OCI-LY7 (cell line): ENCODE measurements around the gene ZBTB1. TPM values are rescaled to one million over a fixed set of nuclear protein-coding genes. Genes with fewer than 3 reads are reported as not detected.

ENCODE experiments used
- BruUV-seq: library from RNA; stranded (reverse); fragments of 400-500 nt; replicated peaks from 2 replicates; lab custom pipeline; 2021; lab: Mats Ljungman, UMichigan
- CTCF ChIA-PET: fragments of 300-600 bp; sonication (Branson Sonifier 250); formaldehyde crosslinking; loops from one replicate; lab custom pipeline; 2022; ENCODE audit warnings: antibody characterized with exemption; ENCODE audit not compliant: unreplicated experiment; lab: Charles Lee
- POLR2A ChIA-PET: fragments of 300-600 bp; sonication (Branson Sonifier 250); formaldehyde crosslinking; loops from one replicate; lab custom pipeline; 2022; ENCODE audit warnings: antibody characterized with exemption; lab: Charles Lee
- DNase-seq: peaks from one replicate; pipeline ENCODE4 v3.0.0-alpha.2; 2015; ENCODE audit warnings: low spot score
- H2AFZ ChIP-seq: fragments of 200-600 bp; sonication (generic), shearing (Covaris generic); 2 replicates; pipeline ENCODE4 v1.6.1; 2014; ENCODE audit warnings: mild to moderate bottlenecking, antibody characterized with exemption, low read length, moderate library complexity
- H3K27ac ChIP-seq: fragments of 200-600 bp; sonication (generic); 2 replicates; pipeline ENCODE4 v1.5.1; 2014; ENCODE audit warnings: mixed run types, low read depth, mild to moderate bottlenecking, moderate library complexity, low read length, inconsistent platforms; ENCODE audit not compliant: poor library complexity, severe bottlenecking
- H3K36me3 ChIP-seq: fragments of 200-600 bp; sonication (generic); 2 replicates; pipeline ENCODE4 v1.6.1; 2014; ENCODE audit warnings: mild to moderate bottlenecking, antibody characterized with exemption, low read length, moderate library complexity, mixed read lengths; ENCODE audit not compliant: insufficient read depth
- H3K4me1 ChIP-seq: fragments of 200-600 bp; sonication (generic); 2 replicates; pipeline ENCODE4 v1.5.1; 2014; ENCODE audit warnings: mild to moderate bottlenecking, low read length; ENCODE audit not compliant: insufficient read depth, poor library complexity, severe bottlenecking
- H3K4me2 ChIP-seq: fragments of 200-600 bp; sonication (generic); 2 replicates; pipeline ENCODE4 v1.6.1; 2014; ENCODE audit warnings: mild to moderate bottlenecking, low read length
- H3K4me3 ChIP-seq: fragments of 200-600 bp; sonication (generic); 2 replicates; pipeline ENCODE4 v1.5.1; 2014; ENCODE audit warnings: mild to moderate bottlenecking, low read depth, low read length; ENCODE audit not compliant: poor library complexity, severe bottlenecking
- H3K79me2 ChIP-seq: fragments of 200-600 bp; sonication (generic); 2 replicates; pipeline ENCODE4 v1.6.1; 2016; ENCODE audit warnings: low read depth, mild to moderate bottlenecking, low read length, moderate library complexity, mixed read lengths; ENCODE audit not compliant: insufficient read depth
- H3K9me2 ChIP-seq: fragments of 200-600 bp; sonication (generic); 2 replicates; pipeline ENCODE4 v1.6.1; 2016; ENCODE audit warnings: mild to moderate bottlenecking, low read length, mixed read lengths; ENCODE audit not compliant: insufficient read depth
- H3K9me3 ChIP-seq: fragments of 200-600 bp; sonication (generic); 2 replicates; pipeline ENCODE4 v1.6.1; 2014; ENCODE audit warnings: mild to moderate bottlenecking, mixed run types, low read length, mixed read lengths
- H4K20me1 ChIP-seq: fragments of 200-600 bp; sonication (generic); 2 replicates; pipeline ENCODE4 v1.6.1; 2014; ENCODE audit warnings: mild to moderate bottlenecking, antibody characterized with exemption, low read length, moderate library complexity, mixed read lengths; ENCODE audit not compliant: insufficient read depth
- CTCF ChIP-seq: fragments of 200-600 bp; sonication (generic); conservative IDR thresholded peaks from 2 replicates; pipeline ENCODE4 v1.5.1; 2014; ENCODE audit warnings: mild to moderate bottlenecking, antibody characterized with exemption, low read length, moderate library complexity, mixed read lengths
- EZH2phosphoT487 ChIP-seq: fragments of 200-600 bp; sonication (generic); IDR thresholded peaks from 2 replicates; pipeline ENCODE4 v1.6.1; 2018; ENCODE audit warnings: low read depth, borderline replicate concordance, mild to moderate bottlenecking, mixed run types, antibody characterized with exemption, low read length, moderate library complexity, mixed read lengths
- intact Hi-C: fragments of 100-400 bp; cut with micrococcal nuclease; formaldehyde crosslinking; loops from one replicate; pipeline ENCODE4 v1.10.0; 2022; ENCODE audit not compliant: unreplicated experiment
- total RNA-seq, 2 experiments: library from RNA; depleted of rRNA in 1 of 2; stranded (reverse); fragments of >200 nt in 1 of 2; shearing (Covaris generic) in 1 of 2; gene quantifications; 2 replicates each; pipeline ENCODE4 v1.2.3, GENCODE V29; 2014 to 2022

Gene ZBTB1
- total RNA-seq, 2 experiments from 2014 or later, result 34.1 to 49.5 TPM

GRCh38 chr14:64544607-64545312, 40.2 kb downstream of the ZBTB1 start:
- Histone ChIP-seq H3K4me1 (no peaks in the 10 kb centered on the region), H3K9me3 (no peaks in the 10 kb centered on the region), H3K27ac (no peak overlapping the region), H3K4me3 (no peak overlapping the region), H3K9me2 (no peaks in the 10 kb centered on the region), H4K20me1 (no peaks in the 10 kb centered on the region), H3K79me2 (no peaks in the 10 kb centered on the region), H3K36me3 (no peaks in the 10 kb centered on the region), H3K4me2 (no peak overlapping the region), H2AFZ (no peak overlapping the region)
- TF ChIP-seq CTCF, result no peak
- no peak for TF ChIP-seq EZH2phosphoT487
- POLR2A ChIA-PET, result interaction anchor here (0.7 kb wide), 1 partner anchor 36 kb away, joined by 5 read pairs; no protein-coding TSS in a partner anchor
- intact Hi-C loops, result no loop called here
- CTCF ChIA-PET, result no interaction called here
- no peak for DNase-seq
- no TSS peak for BruUV-seq

- intact Hi-C loops, result no loop called here
- no peak for DNase-seq
- no peak overlapping the region for H3K4me2 ChIP-seq
- CTCF ChIA-PET, result no interaction called here
- no peaks in the 10 kb centered on the region for H3K9me2 ChIP-seq
- H4K20me1 ChIP-seq, result no peaks in the 10 kb centered on the region
- no peak overlapping the region for H3K4me3 ChIP-seq
- BruUV-seq, result no TSS peak
- no peak overlapping the region for H2AFZ ChIP-seq
- H3K79me2 ChIP-seq, result no peaks in the 10 kb centered on the region
- no peaks in the 10 kb centered on the region for H3K4me1 ChIP-seq
- POLR2A ChIA-PET, result no interaction called here
- H3K9me3 ChIP-seq, result no peaks in the 10 kb centered on the region
- no peak overlapping the region for H3K27ac ChIP-seq
- TF ChIP-seq CTCF, result no peak
- no peak for TF ChIP-seq EZH2phosphoT487
- H3K36me3 ChIP-seq, result no peaks in the 10 kb centered on the region
Observed at GRCh38 chr14:64549016-64549415, 44.4 kb downstream of the ZBTB1 start.
